Activated T-cell treated with anti-CD3 and anti-CD28 coated beads for 48 hours (primary cell): ENCODE measurements around the gene SEL1L2.
"Not testable (repeated sequence)": the region's sequence is repeated elsewhere in the genome, so short reads cannot be mapped to it uniquely, and the experiment has no call there.

Experiments
- DNase-seq: peaks from one replicate; pipeline ENCODE4 v3.0.0-alpha.2; 2020; ENCODE audit warnings: low read depth

The SEL1L2 gene

GRCh38 chr20:13990465-13990864 is at the start of gene SEL1L2:
Gene SEL1L2, minus strand, starts transcription at chr20:13990614. Its CDS starts 80 bp downstream, at chr20:13990534.
- no peak for DNase-seq

GRCh38 chr20:14036567-14036966 is 46.2 kb upstream of the SEL1L2 start:
- no peak for DNase-seq

- DNase-seq: no peak
Observed at GRCh38 chr20:14033310-14033709, 42.9 kb upstream of the SEL1L2 start.

GRCh38 chr20:14030991-14031390 is 40.6 kb upstream of the SEL1L2 start:
- no peak for DNase-seq

- no peak for DNase-seq
Observed at GRCh38 chr20:14012671-14013070, 22.3 kb upstream of the SEL1L2 start.

GRCh38 chr20:14009208-14009607 is 18.8 kb upstream of the SEL1L2 start:
- no peak for DNase-seq

GRCh38 chr20:14005996-14006395 is 15.6 kb upstream of the SEL1L2 start:
- DNase-seq: no peak

GRCh38 chr20:14000917-14001316 is 10.5 kb upstream of the SEL1L2 start:
- DNase-seq: no peak

GRCh38 chr20:13996265-13996664 is 5.9 kb upstream of the SEL1L2 start:
- no peak for DNase-seq

GRCh38 chr20:13995841-13996240 is 5.4 kb upstream of the SEL1L2 start:
- peak; percentile 2 for DNase-seq

GRCh38 chr20:13995086-13995665 is 4.8 kb upstream of the SEL1L2 start, which contains the start of gene MACROD2:
Gene MACROD2, plus strand, starts transcription at chr20:13995516.
- peak; percentile 53 for DNase-seq

GRCh38 chr20:13991955-13992354 is 1.5 kb upstream of the SEL1L2 start:
- not testable (repeated sequence) for DNase-seq

- no peak for DNase-seq
Observed at GRCh38 chr20:13991311-13991710, 897 bp upstream of the SEL1L2 start.

- DNase-seq: no peak
Observed at GRCh38 chr20:13984211-13984610, 6.2 kb downstream of the SEL1L2 start.

- no peak for DNase-seq
Observed at GRCh38 chr20:13960525-13960924, 29.9 kb downstream of the SEL1L2 start.

GRCh38 chr20:13960119-13960518 is 30.3 kb downstream of the SEL1L2 start:
- no peak for DNase-seq

GRCh38 chr20:13953227-13953626 is 37.2 kb downstream of the SEL1L2 start:
- no peak for DNase-seq

GRCh38 chr20:13947719-13948118 is 42.7 kb downstream of the SEL1L2 start:
- DNase-seq: no peak

- DNase-seq: no peak
Observed at GRCh38 chr20:13941031-13941430, 49.4 kb downstream of the SEL1L2 start.

- no peak for DNase-seq
Observed at GRCh38 chr20:13936781-13937576, 53.4 kb downstream of the SEL1L2 start.

GRCh38 chr20:13934992-13935894 is 55.2 kb downstream of the SEL1L2 start:
- DNase-seq: no peak

- DNase-seq: no peak
Observed at GRCh38 chr20:13930281-13930680, 60.1 kb downstream of the SEL1L2 start.

- DNase-seq: no peak
Observed at GRCh38 chr20:13929836-13930235, 60.6 kb downstream of the SEL1L2 start.
